Measurements from ENCODE around the gene CD99.
"Not testable (repeated sequence)": the region's sequence is repeated elsewhere in the genome, so short reads cannot be mapped to it uniquely, and the experiment has no call there.

CD99 gene

DNA sequence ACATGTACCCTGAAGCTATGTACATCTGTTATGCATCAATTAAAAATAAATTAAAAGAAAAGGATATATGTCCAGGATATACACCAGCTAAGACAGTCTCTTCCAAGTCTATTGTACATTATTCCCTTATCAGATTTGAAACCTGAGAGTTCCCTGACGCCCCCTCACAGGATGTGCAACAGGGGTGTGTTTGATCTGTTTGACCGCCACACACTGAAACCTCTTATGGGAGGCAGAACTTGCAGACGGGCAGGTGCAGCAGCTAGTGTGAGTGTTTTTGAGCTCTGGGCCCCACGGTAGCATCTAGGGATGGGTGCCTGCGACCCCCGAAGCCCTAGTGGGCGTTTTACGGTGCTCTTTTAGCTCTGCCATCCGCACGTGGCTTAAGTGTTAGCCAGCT, 65.5 kb downstream of the CD99 start:
- TF ChIP-seq, protein P1, sequence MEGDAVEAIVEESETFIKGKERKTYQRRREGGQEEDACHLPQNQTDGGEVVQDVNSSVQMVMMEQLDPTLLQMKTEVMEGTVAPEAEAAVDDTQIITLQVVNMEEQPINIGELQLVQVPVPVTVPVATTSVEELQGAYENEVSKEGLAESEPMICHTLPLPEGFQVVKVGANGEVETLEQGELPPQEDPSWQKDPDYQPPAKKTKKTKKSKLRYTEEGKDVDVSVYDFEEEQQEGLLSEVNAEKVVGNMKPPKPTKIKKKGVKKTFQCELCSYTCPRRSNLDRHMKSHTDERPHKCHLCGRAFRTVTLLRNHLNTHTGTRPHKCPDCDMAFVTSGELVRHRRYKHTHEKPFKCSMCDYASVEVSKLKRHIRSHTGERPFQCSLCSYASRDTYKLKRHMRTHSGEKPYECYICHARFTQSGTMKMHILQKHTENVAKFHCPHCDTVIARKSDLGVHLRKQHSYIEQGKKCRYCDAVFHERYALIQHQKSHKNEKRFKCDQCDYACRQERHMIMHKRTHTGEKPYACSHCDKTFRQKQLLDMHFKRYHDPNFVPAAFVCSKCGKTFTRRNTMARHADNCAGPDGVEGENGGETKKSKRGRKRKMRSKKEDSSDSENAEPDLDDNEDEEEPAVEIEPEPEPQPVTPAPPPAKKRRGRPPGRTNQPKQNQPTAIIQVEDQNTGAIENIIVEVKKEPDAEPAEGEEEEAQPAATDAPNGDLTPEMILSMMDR (IDR thresholded peaks at IDR 0.05; ENCODE audit: borderline replicate concordance, extremely low read depth, low read length, poor library complexity, severe bottlenecking) = no peak
- TF ChIP-seq EZH2 (IDR thresholded peaks at IDR 0.05; ENCODE audit: borderline replicate concordance, low read depth, low read length, severe bottlenecking) = no peak
- H3K4me3 ChIP-seq (ENCODE audit: low read depth in 1 of 2, low read length in 2 of 2) = no peak overlapping the region
- H4K20me1 ChIP-seq (ENCODE audit: insufficient read depth, low read length) = no peaks in the 10 kb centered on the region
- no peak overlapping the region for H3K27ac ChIP-seq (ENCODE audit: low read length)
- no peaks in the 10 kb centered on the region for H3K79me2 ChIP-seq (ENCODE audit: insufficient read depth, low read length)
- no peak overlapping the region for H2AFZ ChIP-seq (ENCODE audit: low read depth, low read length)
- no peaks in the 10 kb centered on the region for H3K36me3 ChIP-seq (ENCODE audit: insufficient read depth, low read length)
- no peak overlapping the region for H3K4me2 ChIP-seq (ENCODE audit: insufficient read depth, low read length)
- DNase-seq (no peak), ATAC-seq (ENCODE audit: insufficient read depth, low read depth) (no peak)
- no peaks in the 10 kb centered on the region for H3K4me1 ChIP-seq (ENCODE audit: insufficient read depth, low read length)
- H3K9me3 ChIP-seq (ENCODE audit: insufficient read depth, low read length, severe bottlenecking) = no peaks in the 10 kb centered on the region
- H3K27me3 ChIP-seq (ENCODE audit: insufficient read depth, low read length, poor library complexity) = no peaks in the 10 kb centered on the region
- H3K9ac ChIP-seq (ENCODE audit: low read depth, low read length) = no peak overlapping the region

GRCh38 chrX:2761246-2761645, 70.2 kb downstream of the CD99 start:
- Histone ChIP-seq H3K27ac (ENCODE audit: low read length) (no peak overlapping the region), H3K27me3 (ENCODE audit: insufficient read depth, low read length, poor library complexity) (no peaks in the 10 kb centered on the region), H3K79me2 (ENCODE audit: insufficient read depth, low read length) (no peaks in the 10 kb centered on the region), H3K9ac (ENCODE audit: low read depth, low read length) (no peak overlapping the region), H3K9me3 (ENCODE audit: insufficient read depth, low read length, severe bottlenecking) (no peaks in the 10 kb centered on the region), H2AFZ (ENCODE audit: low read depth, low read length) (no peak overlapping the region), H3K36me3 (ENCODE audit: insufficient read depth, low read length) (no peaks in the 10 kb centered on the region), H3K4me2 (ENCODE audit: insufficient read depth, low read length) (no peak overlapping the region), H4K20me1 (ENCODE audit: insufficient read depth, low read length) (no peaks in the 10 kb centered on the region), H3K4me3 (ENCODE audit: low read depth in 1 of 2, low read length in 2 of 2) (no peak overlapping the region), H3K4me1 (ENCODE audit: insufficient read depth, low read length) (no peaks in the 10 kb centered on the region)
- DNase-seq (no peak), ATAC-seq (ENCODE audit: insufficient read depth, low read depth) (no peak)
- TF ChIP-seq EZH2 (IDR thresholded peaks at IDR 0.05; ENCODE audit: borderline replicate concordance, low read depth, low read length, severe bottlenecking) = no peak
- TF ChIP-seq, protein P1 (IDR thresholded peaks at IDR 0.05; ENCODE audit: borderline replicate concordance, extremely low read depth, low read length, poor library complexity, severe bottlenecking) = no peak

DNA sequence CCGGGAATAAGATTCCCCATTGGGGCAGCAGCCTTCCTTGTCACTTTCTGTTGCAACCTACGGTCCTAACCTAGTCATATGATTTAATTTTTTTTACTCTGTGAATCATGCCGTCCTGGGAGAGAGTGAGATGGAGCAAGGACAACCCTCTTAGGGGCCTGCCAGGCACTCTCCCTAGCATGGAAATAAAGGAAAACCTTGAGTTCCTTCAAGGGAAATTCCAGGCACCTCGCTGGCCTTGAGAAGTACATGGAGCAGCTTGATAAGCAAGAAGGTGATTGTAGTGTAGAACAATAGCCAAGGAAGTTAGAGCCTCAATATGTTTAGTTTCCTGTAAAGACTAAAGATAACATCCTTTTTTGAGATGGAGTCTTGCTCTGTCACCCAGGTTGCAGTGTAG, 71.6 kb downstream of the CD99 start:
- not testable (repeated sequence) for H3K4me3 ChIP-seq (ENCODE audit: low read depth in 1 of 2, low read length in 2 of 2); H4K20me1 ChIP-seq (ENCODE audit: insufficient read depth, low read length); H3K9me3 ChIP-seq (ENCODE audit: insufficient read depth, low read length, severe bottlenecking); H3K36me3 ChIP-seq (ENCODE audit: insufficient read depth, low read length); ATAC-seq (ENCODE audit: insufficient read depth, low read depth); H3K9ac ChIP-seq (ENCODE audit: low read depth, low read length); H3K4me1 ChIP-seq (ENCODE audit: insufficient read depth, low read length); DNase-seq; H3K4me2 ChIP-seq (ENCODE audit: insufficient read depth, low read length); H3K27me3 ChIP-seq (ENCODE audit: insufficient read depth, low read length, poor library complexity); H3K79me2 ChIP-seq (ENCODE audit: insufficient read depth, low read length); H2AFZ ChIP-seq (ENCODE audit: low read depth, low read length); H3K27ac ChIP-seq (ENCODE audit: low read length)

DNA sequence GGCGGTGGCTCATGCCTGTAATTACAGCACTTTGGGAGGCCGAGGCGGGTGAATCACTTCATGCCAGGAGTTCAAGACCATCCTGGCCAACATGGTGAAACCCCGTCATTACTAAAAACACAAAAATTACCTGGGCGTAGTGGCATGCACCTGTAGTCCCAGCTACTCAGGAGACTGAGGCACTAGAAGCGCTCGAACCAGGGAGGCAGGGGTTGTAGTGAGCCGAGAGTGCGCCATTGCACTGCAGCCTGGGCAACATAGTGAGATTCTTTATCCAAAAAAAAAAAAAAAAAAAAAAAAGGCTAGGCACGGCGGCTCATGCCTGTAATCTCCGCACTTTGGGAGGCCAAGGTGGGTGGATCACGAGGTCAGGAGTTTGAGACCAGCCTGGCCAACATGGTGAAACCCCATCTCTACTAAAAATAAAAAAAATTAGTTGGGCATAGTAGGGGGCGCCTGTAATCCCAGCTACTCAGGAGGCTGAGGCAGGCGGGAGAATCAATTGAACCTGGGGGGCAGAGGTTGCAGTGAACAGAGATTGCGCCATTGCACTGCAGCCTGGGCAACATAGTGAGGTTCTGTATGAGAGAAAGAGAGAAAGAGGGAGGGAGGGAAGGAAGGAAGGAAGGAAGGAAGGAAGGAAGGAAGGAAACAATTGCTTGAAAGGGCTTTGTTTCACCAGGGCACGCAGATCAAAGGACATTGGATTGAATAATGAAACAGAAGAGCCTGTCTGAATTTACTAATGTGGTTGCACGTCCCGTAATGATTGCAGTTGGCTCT, 73.9 kb downstream of the CD99 start:
- not testable (repeated sequence) for H3K79me2 ChIP-seq (ENCODE audit: insufficient read depth, low read length); H2AFZ ChIP-seq (ENCODE audit: low read depth, low read length); H3K27ac ChIP-seq (ENCODE audit: low read length); DNase-seq; H4K20me1 ChIP-seq (ENCODE audit: insufficient read depth, low read length); H3K4me1 ChIP-seq (ENCODE audit: insufficient read depth, low read length); H3K27me3 ChIP-seq (ENCODE audit: insufficient read depth, low read length, poor library complexity); H3K9ac ChIP-seq (ENCODE audit: low read depth, low read length); H3K4me3 ChIP-seq (ENCODE audit: low read depth in 1 of 2, low read length in 2 of 2); H3K36me3 ChIP-seq (ENCODE audit: insufficient read depth, low read length); H3K4me2 ChIP-seq (ENCODE audit: insufficient read depth, low read length); H3K9me3 ChIP-seq (ENCODE audit: insufficient read depth, low read length, severe bottlenecking)
- 0 out of 3 replicates have a peak, but pooled peaks have one; percentile 19 for ATAC-seq (ENCODE audit: insufficient read depth, low read depth)
